ENCODE results near the gene JSRP1.
A peak's percentile ranks its signal among the peaks of the same experiment; 100 is the strongest.

The JSRP1 gene

GRCh38 chr19:2266183-2266993 lies 10.2 kb upstream of the JSRP1 start:
- peak overlapping the region; percentile 36 to 95 (median 71); a peak in 21 of 22 replicates for H3K27ac ChIP-seq
- H4K20me1 ChIP-seq, result peaks cover 18 to 20% (median 19%) of the 10 kb centered on the region in 11 experiments
- peaks cover 57 to 69% (median 63%) of the 10 kb centered on the region in 10 experiments for H3K4me1 ChIP-seq
- peak overlapping the region in 8 of 10 experiments; percentile 8 to 52 (median 31); a peak in 10 of 20 replicates for H3K4me3 ChIP-seq
- TF ChIP-seq Cebpa-rat (IDR thresholded peaks at IDR 0.05), result no peak
- H3K36me3 ChIP-seq, result peaks cover 3 to 11% (median 9%) of the 10 kb centered on the region in 11 experiments
- peak overlapping the region; percentile 82 to 97 (median 92) for H3K4me2 ChIP-seq
- peak overlapping the region; percentile 41 to 100 (median 64); a peak in 20 of 22 replicates for H3K9ac ChIP-seq
- H3K9me3 ChIP-seq (replicated peaks in 1 of 11), result no peaks in the 10 kb centered on the region; a peak in 1 of 22 replicates
- H3K27me3 ChIP-seq, result no peaks in the 10 kb centered on the region

DNA sequence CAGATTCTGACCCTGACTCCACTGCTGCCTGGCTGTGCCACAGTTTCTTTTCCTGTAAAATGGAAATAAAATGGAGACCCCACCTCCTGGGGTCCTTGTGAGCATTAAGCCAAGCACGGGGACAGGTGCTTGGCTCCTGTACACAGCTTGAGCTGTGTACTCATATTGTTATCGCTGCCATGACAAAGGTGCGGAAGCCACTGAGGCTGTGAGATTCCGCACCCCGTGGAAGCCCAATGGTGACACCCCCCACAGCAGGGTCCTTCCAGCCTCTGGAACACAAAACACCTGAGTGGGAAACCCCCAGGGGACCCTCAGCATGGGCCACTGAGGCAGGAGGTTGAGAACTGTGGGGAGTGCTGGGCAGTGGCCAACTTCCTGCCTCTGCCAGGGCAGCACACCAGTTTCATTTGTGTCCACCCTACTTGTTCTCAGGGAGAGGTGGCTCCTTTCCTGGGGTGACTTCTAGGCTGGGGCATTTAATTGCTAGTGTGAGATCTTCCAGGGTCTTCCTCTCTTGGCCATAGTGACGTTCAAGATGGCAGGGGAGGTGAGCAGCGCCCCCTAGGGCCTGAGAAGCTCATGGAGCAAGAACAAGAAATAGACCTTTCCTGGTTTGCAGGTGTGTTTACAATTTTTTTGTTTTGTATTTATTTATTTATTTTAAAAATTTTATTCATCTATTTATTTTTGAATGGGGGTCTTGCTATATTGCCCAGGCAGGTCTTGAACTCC lies 5.4 kb upstream of the JSRP1 start:
- peaks cover 70 to 89% (median 80%) of the 10 kb centered on the region in 10 experiments for H3K4me1 ChIP-seq
- H3K27ac ChIP-seq, result 0 out of 22 replicates have a peak overlapping the region, but pooled peaks of 1 of the 11 experiments have one; percentile 32
- H3K36me3 ChIP-seq, result no peaks in the 10 kb centered on the region
- TF ChIP-seq Cebpa-rat (IDR thresholded peaks at IDR 0.05), result no peak
- H3K4me2 ChIP-seq, result peak overlapping the region in 5 of 11 experiments; percentile 3 to 35 (median 7); a peak in 4 of 22 replicates
- no peaks in the 10 kb centered on the region for H3K27me3 ChIP-seq
- no peaks in the 10 kb centered on the region for H3K9me3 ChIP-seq (replicated peaks in 1 of 11)
- H3K9ac ChIP-seq, result no peak overlapping the region
- no peak overlapping the region for H3K4me3 ChIP-seq
- no peaks in the 10 kb centered on the region for H4K20me1 ChIP-seq

DNA sequence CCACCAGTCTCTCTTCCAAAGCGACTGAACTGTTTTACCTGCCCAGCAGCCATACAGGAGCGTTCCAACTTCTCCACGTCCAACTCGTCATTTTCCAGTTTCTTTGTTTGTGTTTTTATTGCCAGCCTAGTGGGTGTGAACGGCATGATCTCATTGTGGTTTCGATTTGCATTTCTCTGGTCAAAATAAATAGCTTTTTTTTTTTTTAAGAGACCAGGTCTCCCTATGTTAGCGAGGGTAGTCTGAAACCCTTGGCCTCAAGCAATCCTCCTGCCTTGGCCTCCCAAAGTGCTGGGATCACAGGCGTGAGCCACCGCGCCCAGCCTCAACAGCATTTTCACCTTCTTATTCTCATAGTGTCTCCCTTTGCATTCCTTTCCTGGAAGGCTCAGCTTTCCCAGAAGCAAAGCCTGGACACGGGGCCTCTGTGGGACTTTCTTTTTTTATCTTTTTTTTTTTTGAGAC lies 4.2 kb upstream of the JSRP1 start:
- peak overlapping the region; percentile 16 to 59 (median 47); a peak in 21 of 22 replicates for H3K4me2 ChIP-seq
- TF ChIP-seq Cebpa-rat (IDR thresholded peaks at IDR 0.05), result no peak
- peak overlapping the region in 3 of 11 experiments; percentile 1 to 17 (median 2); a peak in 3 of 22 replicates for H3K9ac ChIP-seq
- H3K4me1 ChIP-seq, result peaks cover 68 to 89% (median 80%) of the 10 kb centered on the region in 10 experiments
- H3K4me3 ChIP-seq, result no peak overlapping the region
- no peaks in the 10 kb centered on the region for H4K20me1 ChIP-seq
- no peaks in the 10 kb centered on the region for H3K9me3 ChIP-seq (replicated peaks in 1 of 11)
- no peaks in the 10 kb centered on the region for H3K27me3 ChIP-seq
- H3K27ac ChIP-seq, result peak overlapping the region in 6 of 11 experiments; percentile 8 to 69 (median 28); a peak in 8 of 22 replicates
- no peaks in the 10 kb centered on the region for H3K36me3 ChIP-seq

- Histone ChIP-seq H3K27me3 (peaks cover 2 to 6% (median 3%) of the 10 kb centered on the region in 11 experiments; a peak in 21 of 22 replicates), H3K4me3 (no peak overlapping the region), H3K9ac (no peak overlapping the region), H3K27ac (peak overlapping the region in 5 of 11 experiments; percentile 8 to 69 (median 24); a peak in 5 of 22 replicates), H4K20me1 (peaks cover 0 to 1% (median 0%) of the 10 kb centered on the region in 11 experiments; a peak in 5 of 22 replicates), H3K4me2 (peak overlapping the region in 7 of 11 experiments; percentile 18 to 59 (median 47); a peak in 9 of 22 replicates), H3K4me1 (peaks cover 60 to 88% (median 80%) of the 10 kb centered on the region in 10 experiments), H3K36me3 (no peaks in the 10 kb centered on the region), H3K9me3 (replicated peaks in 1 of 11) (no peaks in the 10 kb centered on the region)
- TF ChIP-seq Cebpa-rat (IDR thresholded peaks at IDR 0.05), result no peak
Observed at GRCh38 chr19:2259336-2259735, 3.1 kb upstream of the JSRP1 start.

DNA sequence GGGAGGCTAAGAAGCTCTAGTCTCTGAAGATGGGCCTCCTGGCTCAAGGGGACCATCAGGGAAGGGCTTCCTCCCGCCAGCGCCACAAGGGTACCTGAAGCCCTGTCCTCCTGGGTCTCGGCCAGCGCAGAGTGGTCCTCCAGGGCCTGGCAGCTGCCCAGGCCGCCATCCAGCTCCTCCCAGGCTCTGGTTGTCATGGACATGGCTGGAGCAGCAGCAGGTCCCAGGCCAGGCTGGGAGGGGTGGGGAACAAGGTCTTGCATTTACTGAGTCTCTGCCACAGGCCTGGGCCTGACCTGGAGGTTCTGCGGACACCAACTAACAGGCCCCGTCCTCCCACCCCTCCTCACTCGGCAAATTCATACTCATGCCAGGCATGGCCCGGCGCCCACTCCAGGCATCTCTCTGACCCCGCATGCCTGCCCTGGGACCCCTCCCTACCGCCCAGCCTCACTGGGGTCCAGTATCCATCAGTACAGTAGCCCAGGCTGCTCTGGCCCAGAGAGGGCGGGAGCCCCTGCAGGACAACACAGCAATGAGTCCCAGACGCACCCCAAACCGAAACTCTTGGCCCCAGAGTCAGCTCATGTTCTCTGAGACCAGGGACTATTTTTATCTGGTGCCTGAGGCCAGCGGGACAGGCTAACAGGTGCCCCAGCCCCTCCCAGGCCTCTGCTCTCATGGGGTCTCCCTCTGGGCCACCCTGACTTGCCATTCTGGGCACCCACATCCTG lies 938 bp downstream of the JSRP1 start:
- peak overlapping the region in 4 of 11 experiments; percentile 18 to 53 (median 46); a peak in 7 of 22 replicates for H3K9ac ChIP-seq
- peak overlapping the region; percentile 5 to 91 (median 64); a peak in 19 of 22 replicates for H3K4me2 ChIP-seq
- H3K4me1 ChIP-seq, result peaks cover 62 to 93% (median 86%) of the 10 kb centered on the region in 10 experiments
- peaks cover 0 to 16% (median 0%) of the 10 kb centered on the region in 11 experiments; a peak in 5 of 22 replicates for H3K36me3 ChIP-seq
- peaks cover 3 to 42% (median 40%) of the 10 kb centered on the region in 11 experiments; a peak in 21 of 22 replicates for H4K20me1 ChIP-seq
- H3K27ac ChIP-seq, result peak overlapping the region in 3 of 11 experiments; percentile 17 to 72 (median 24); a peak in 3 of 22 replicates
- peaks cover 0 to 13% (median 7%) of the 10 kb centered on the region in 11 experiments; a peak in 8 of 22 replicates for H3K9me3 ChIP-seq (replicated peaks in 1 of 11)
- no peak for TF ChIP-seq Cebpa-rat (IDR thresholded peaks at IDR 0.05)
- peaks cover 42 to 47% (median 44%) of the 10 kb centered on the region in 11 experiments for H3K27me3 ChIP-seq
- no peak overlapping the region for H3K4me3 ChIP-seq

DNA sequence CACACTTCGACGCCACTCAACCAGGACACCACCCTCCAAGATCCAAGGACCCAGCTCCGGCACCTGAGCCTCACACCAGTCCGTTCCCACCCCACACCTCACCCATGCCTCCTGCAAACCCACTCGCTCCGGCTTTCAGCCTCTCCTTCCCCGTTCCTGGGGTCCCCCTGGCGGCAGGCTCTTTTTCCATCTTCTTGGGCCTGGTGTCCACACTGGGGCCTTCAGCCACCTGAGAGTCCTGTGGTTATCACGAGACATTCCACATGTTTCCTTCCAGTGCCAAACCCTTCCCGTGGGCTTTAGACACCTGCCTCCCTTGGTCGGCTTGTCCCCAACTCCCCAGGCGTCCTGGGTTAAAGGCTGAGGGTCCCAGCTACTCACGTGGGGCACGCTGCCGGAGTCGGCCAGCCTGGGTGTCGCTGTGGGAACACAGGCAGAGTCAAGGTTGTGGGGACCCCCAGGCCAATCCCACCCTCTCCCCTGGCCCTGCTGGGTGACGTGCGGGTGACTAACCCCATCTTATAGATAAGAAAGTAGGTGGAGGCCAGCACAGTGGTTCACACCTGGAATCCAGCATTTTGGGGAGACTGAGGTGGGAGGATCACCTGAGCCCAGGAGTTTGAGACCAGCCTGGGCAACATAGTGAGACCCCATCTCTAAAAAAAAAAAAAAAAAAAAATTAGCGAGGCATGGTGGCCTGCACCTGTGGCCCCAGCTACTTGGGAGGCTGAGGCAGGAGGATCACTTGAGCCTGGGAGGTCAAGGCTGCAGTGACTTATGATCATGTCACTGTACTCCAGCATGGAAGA lies 1.9 kb downstream of the JSRP1 start:
- no peak overlapping the region for H3K27ac ChIP-seq
- peaks cover 0 to 13% (median 7%) of the 10 kb centered on the region in 11 experiments; a peak in 8 of 22 replicates for H3K9me3 ChIP-seq (replicated peaks in 1 of 11)
- H3K4me1 ChIP-seq, result peaks cover 53 to 82% (median 76%) of the 10 kb centered on the region in 10 experiments
- H3K9ac ChIP-seq, result peak overlapping the region in 2 of 11 experiments; percentile 56 to 57; a peak in 3 of 22 replicates
- peaks cover 11 to 52% (median 50%) of the 10 kb centered on the region in 11 experiments; a peak in 21 of 22 replicates for H4K20me1 ChIP-seq
- no peak for TF ChIP-seq Cebpa-rat (IDR thresholded peaks at IDR 0.05)
- H3K4me3 ChIP-seq, result peak overlapping the region in 2 of 10 experiments; percentile 47 to 52; a peak in 1 of 20 replicates
- peaks cover 2 to 25% (median 8%) of the 10 kb centered on the region in 11 experiments; a peak in 17 of 22 replicates for H3K36me3 ChIP-seq
- peak overlapping the region in 10 of 11 experiments; percentile 71 to 98 (median 84); a peak in 15 of 22 replicates for H3K4me2 ChIP-seq
- H3K27me3 ChIP-seq, result peaks cover 52 to 57% (median 54%) of the 10 kb centered on the region in 11 experiments
